Measurements from ENCODE around the gene MTMR12. TPM values are rescaled to one million over a fixed set of nuclear protein-coding genes. Genes with fewer than 3 reads are reported as not detected.

Gene MTMR12
- total and polyA plus RNA-seq, 2 of the 8 experiments (the other 6 are each of a cell fraction or from before 2014, with no cell fraction given) = 19.1 to 59.3 TPM

DNA sequence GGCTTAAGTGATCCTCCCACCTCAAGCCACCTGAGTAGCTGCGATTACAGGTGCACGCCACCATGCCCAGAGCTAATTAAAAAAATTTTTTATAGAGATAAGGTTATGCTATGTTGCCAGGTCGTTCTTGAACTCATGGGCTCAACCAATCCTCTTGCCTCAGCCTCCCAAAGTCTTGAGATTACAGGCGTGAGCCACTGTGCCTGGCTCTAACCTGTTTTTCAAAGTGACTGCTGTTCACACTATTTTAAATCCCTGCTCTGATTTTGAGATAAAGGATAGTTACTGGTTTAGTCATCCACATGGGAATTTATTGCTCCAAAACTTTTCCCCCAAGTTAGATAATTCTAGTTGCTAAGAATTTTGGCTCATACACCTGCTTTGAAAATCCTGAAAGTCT, 48.2 kb upstream of the MTMR12 start:
- no peak for FAIRE-seq
- WGBS, 2 experiments (ENCODE audit: extremely low coverage in 1 of 2, insufficient coverage in 1 of 2, insufficient read length in 1 of 2, insufficient replicate concordance in 2 of 2, low coverage in 1 of 2, low lambda C conversion rate in 2 of 2, missing lambda C conversion rate in 1 of 2) = 91% methylated on average over 4 of the region's 4 CpGs; no CpG with 5 or more reads in 1 of the 2 experiments
- POLR2A ChIA-PET (ENCODE audit: partially characterized antibody) = no interaction called here
- TF ChIP-seq CREB1 (IDR thresholded peaks at IDR 0.05) (no peak), SP1 (IDR thresholded peaks at IDR 0.05; ENCODE audit: low read depth, low read length) (no peak), TEAD4 (IDR thresholded peaks at IDR 0.05; ENCODE audit: low read depth, low read length) (no peak), CEBPB (IDR thresholded peaks at IDR 0.05; ENCODE audit: low read depth, low read length) (no peak), YY1 (IDR thresholded peaks at IDR 0.05; ENCODE audit: low read depth, low read length) (no peak), CBX8 (IDR thresholded peaks at IDR 0.05; ENCODE audit: borderline replicate concordance, low read depth, low read length) (no peak), JUN (IDR thresholded peaks at IDR 0.05; ENCODE audit: low read depth, low read length) (no peak), BRCA1 (IDR thresholded peaks at IDR 0.05; ENCODE audit: low read depth, low read length) (no peak), KDM4A (IDR thresholded peaks at IDR 0.05; ENCODE audit: low read depth, low read length, severe bottlenecking) (no peak), EZH2 (IDR thresholded peaks at IDR 0.05; ENCODE audit: low read depth, low read length, severe bottlenecking) (no peak), CTCF (IDR thresholded peaks at IDR 0.05; ENCODE audit: control extremely low read depth in 1 of 3, insufficient read depth in 1 of 3, low read depth in 1 of 3, low read length in 3 of 3) (no peak), NANOG (IDR thresholded peaks at IDR 0.05; ENCODE audit: insufficient read depth, low read depth, low read length, poor library complexity, severe bottlenecking) (no peak), CHD2 (IDR thresholded peaks at IDR 0.05; ENCODE audit: low read length) (no peak)

More for the DNA sequence above, 48.2 kb upstream of the MTMR12 start:
- Histone ChIP-seq H4K91ac (replicated peaks; ENCODE audit: insufficient read length, low read length) (no peak overlapping the region), H2BK120ac (replicated peaks; ENCODE audit: low read depth, low read length) (no peak overlapping the region), H3K79me1 (ENCODE audit: low read depth, low read length) (no peaks in the 10 kb centered on the region), H3K4me1 (replicated peaks in 1 of 4; ENCODE audit: control insufficient read depth in 3 of 4, insufficient read depth in 4 of 4, low read length in 3 of 4) (peaks cover 0 to 2% (median 0%) of the 10 kb centered on the region in 4 experiments; a peak in 1 of 7 replicates), H3K23me2 (ENCODE audit: low read depth, low read length) (no peaks in the 10 kb centered on the region), H3K23ac (ENCODE audit: insufficient read length) (no peak overlapping the region), H4K20me1 (replicated peaks in 1 of 2; ENCODE audit: control insufficient read depth in 1 of 2, insufficient read depth in 2 of 2, low read length in 2 of 2) (no peaks in the 10 kb centered on the region), H3K9ac (replicated peaks in 1 of 4; ENCODE audit: extremely low read depth in 1 of 4, low read depth in 3 of 4, low read length in 3 of 4) (no peak overlapping the region), H3K4me3 (ENCODE audit: extremely low read depth in 1 of 4, insufficient read depth in 2 of 4, low read depth in 3 of 4, low read length in 4 of 4) (no peak overlapping the region), H2AFZ (ENCODE audit: low read length) (no peak overlapping the region), H2BK15ac (ENCODE audit: low read length) (no peak overlapping the region), H2BK12ac (ENCODE audit: low read depth, low read length) (no peak overlapping the region), H3K9me3 (ENCODE audit: insufficient read depth in 2 of 2, low read depth in 1 of 2, low read length in 1 of 2) (no peaks in the 10 kb centered on the region), H3K4me2 (ENCODE audit: insufficient read depth in 1 of 2, low read depth in 2 of 2, low read length in 2 of 2) (no peak overlapping the region), H2BK20ac (ENCODE audit: low read length) (no peak overlapping the region), H4K8ac (ENCODE audit: extremely low read depth, insufficient read depth, low read length) (no peak overlapping the region), H3K56ac (replicated peaks; ENCODE audit: insufficient read length, low read depth, low read length) (no peak overlapping the region), H2BK5ac (ENCODE audit: low read depth, low read length) (no peak overlapping the region), H3K27me3 (replicated peaks in 1 of 4; ENCODE audit: control insufficient read depth in 3 of 4, extremely low read depth in 1 of 4, insufficient read depth in 3 of 4, low read length in 3 of 4) (no peaks in the 10 kb centered on the region), H3K18ac (ENCODE audit: extremely low read depth, low read length) (no peak overlapping the region), H3K4ac (replicated peaks; ENCODE audit: insufficient read length, low read depth, low read length) (no peak overlapping the region), H2AK5ac (ENCODE audit: low read depth, low read length) (no peak overlapping the region), H4K5ac (ENCODE audit: insufficient read length, low read depth, low read length) (no peak overlapping the region), H3K36me3 (ENCODE audit: control insufficient read depth in 2 of 4, insufficient read depth in 4 of 4, low read length in 3 of 4) (peaks cover 0 to 35% (median 10%) of the 10 kb centered on the region in 4 experiments; a peak in 5 of 8 replicates), H3K79me2 (ENCODE audit: control insufficient read depth in 1 of 2, insufficient read depth in 2 of 2, low read length in 2 of 2) (no peaks in the 10 kb centered on the region), H3K14ac (ENCODE audit: insufficient read length) (no peak overlapping the region), H3K27ac (ENCODE audit: low read depth, low read length) (0 out of 2 replicates have a peak overlapping the region, but pooled peaks have one; percentile 12)
- DNase-seq (ENCODE audit: low read depth in 1 of 2, low spot score in 2 of 2) = no peak
- CTCF ChIA-PET (ENCODE audit: partially characterized antibody) = no interaction called here

All from H1 (cell line).